Kasumi-1 (cell line): Measurements from ENCODE around the gene PYROXD2.
"Not testable (repeated sequence)": the region's sequence is repeated elsewhere in the genome, so short reads cannot be mapped to it uniquely, and the experiment has no call there.

Source experiments
- DNase-seq, 2 experiments: peaks; one replicate each; lab custom pipeline; 2025; lab: John Stamatoyannopoulos, UW

The PYROXD2 gene

GRCh38 chr10:98365406-98366061 is 49.4 kb downstream of the PYROXD2 start:
- no peak for DNase-seq

GRCh38 chr10:98364432-98365102 is 50.4 kb downstream of the PYROXD2 start:
- no peak for DNase-seq

- DNase-seq, result no peak
Measured at GRCh38 chr10:98363220-98363619, 51.8 kb downstream of the PYROXD2 start.

GRCh38 chr10:98361131-98362025 is 53.6 kb downstream of the PYROXD2 start:
- no peak for DNase-seq

GRCh38 chr10:98357194-98357822 is 57.7 kb downstream of the PYROXD2 start:
- no peak for DNase-seq

GRCh38 chr10:98354491-98354890 is 60.5 kb downstream of the PYROXD2 start:
- DNase-seq, result no peak

- peak in 1 of 2 experiments; percentile 30 for DNase-seq
Measured at GRCh38 chr10:98353170-98353569, 61.8 kb downstream of the PYROXD2 start.

GRCh38 chr10:98351831-98352402 is 63.1 kb downstream of the PYROXD2 start:
- DNase-seq, result no peak

- DNase-seq, result peak; percentile 59 to 69
Measured at GRCh38 chr10:98349508-98349922, 65.5 kb downstream of the PYROXD2 start.

- DNase-seq, result no peak
Measured at GRCh38 chr10:98346847-98347246, 68.1 kb downstream of the PYROXD2 start.

- DNase-seq, result no peak
Measured at GRCh38 chr10:98344589-98345038, 70.4 kb downstream of the PYROXD2 start.

GRCh38 chr10:98341701-98342100 is 73.3 kb downstream of the PYROXD2 start:
- DNase-seq, result not testable (repeated sequence)

GRCh38 chr10:98340940-98341310 is 74.1 kb downstream of the PYROXD2 start:
- peak in 1 of 2 experiments; percentile 11 for DNase-seq

- peak in 1 of 2 experiments; percentile 24 for DNase-seq
Measured at GRCh38 chr10:98340261-98340939, 74.6 kb downstream of the PYROXD2 start.

GRCh38 chr10:98339799-98340198 is 75.2 kb downstream of the PYROXD2 start:
- DNase-seq, result no peak

GRCh38 chr10:98338896-98339295 is 76.1 kb downstream of the PYROXD2 start:
- no peak for DNase-seq

- DNase-seq, result no peak
Measured at GRCh38 chr10:98338318-98338717, 76.7 kb downstream of the PYROXD2 start.

GRCh38 chr10:98337484-98337883 is 77.5 kb downstream of the PYROXD2 start:
- no peak for DNase-seq
